SK-N-SH (cell line): ENCODE data around the gene CEBPZ. TPM values are rescaled to one million over a fixed set of nuclear protein-coding genes. Genes with fewer than 3 reads are reported as not detected.

ENCODE experiments used
- ELF1 ChIP-seq: IDR thresholded peaks from 2 replicates; pipeline ENCODE4 v1.4.0; 2012
- FOXJ3 ChIP-seq: sonication (generic); formaldehyde crosslinking; IDR thresholded peaks from 2 replicates; pipeline ENCODE4 v1.5.1; 2020; ENCODE audit warnings: mild to moderate bottlenecking, missing genetic modification reagents
- GABPA ChIP-seq: IDR thresholded peaks from 2 replicates; pipeline ENCODE4 v1.4.0; 2012; ENCODE audit warnings: low read depth, mild to moderate bottlenecking
- IRF3 ChIP-seq: fragments of 150-350 bp; IDR thresholded peaks from 2 replicates; pipeline ENCODE4 v1.6.1; 2016; ENCODE audit warnings: mild to moderate bottlenecking, low read depth, low read length
- JUND ChIP-seq: IDR thresholded peaks from 2 replicates; pipeline ENCODE4 v1.4.0; 2012
- PBX3 ChIP-seq: IDR thresholded peaks from 2 replicates; pipeline ENCODE4; 2012
- POLR2AphosphoS5 ChIP-seq: IDR thresholded peaks from 2 replicates; pipeline ENCODE4 v1.6.1; 2012; ENCODE audit warnings: low read depth, low read length
- RCOR1 ChIP-seq: fragments of 150-350 bp; IDR thresholded peaks from 2 replicates; pipeline ENCODE4 v1.6.1; 2017; ENCODE audit warnings: antibody characterized with exemption, low read length
- REST ChIP-seq: IDR thresholded peaks from 2 replicates; pipeline ENCODE4 v1.6.1; 2012; ENCODE audit warnings: mild to moderate bottlenecking, low read depth, low read length, moderate library complexity
- RFX5 ChIP-seq: IDR thresholded peaks from 2 replicates; pipeline ENCODE4 v1.6.1; 2012; ENCODE audit warnings: mild to moderate bottlenecking, improper control_type of control experiment, low read length
- ZBTB33 ChIP-seq: IDR thresholded peaks from 2 replicates; pipeline ENCODE4 v1.4.0; 2012; ENCODE audit warnings: low read depth, borderline replicate concordance
- polyA plus RNA-seq, 3 experiments: library from polyadenylated mRNA; depleted of rRNA; stranded (reverse); fragments of >200 nt; gene quantifications; 2 replicates each; pipeline ENCODE4 v1.2.3, GENCODE V29; 2012
- TF ChIP-seq, protein P1 (sequence below): IDR thresholded peaks from 2 replicates; pipeline ENCODE4 v1.4.0; 2012; ENCODE audit warnings: low read depth, borderline replicate concordance

CEBPZ gene
- polyA plus RNA-seq, 1 of the 3 experiments (the other 2 are of a cell fraction), result 9.7 TPM

GRCh38 chr2:37231241-37232130 is at the start of gene CEBPZ, which contains the start of gene NDUFAF7 (continued):
- TF ChIP-seq REST, result no peak
- TF ChIP-seq ELF1, result peak; percentile 91
- TF ChIP-seq PBX3, result 0 out of 2 replicates have a peak, but pooled peaks have one; percentile 20
- TF ChIP-seq, protein P1, sequence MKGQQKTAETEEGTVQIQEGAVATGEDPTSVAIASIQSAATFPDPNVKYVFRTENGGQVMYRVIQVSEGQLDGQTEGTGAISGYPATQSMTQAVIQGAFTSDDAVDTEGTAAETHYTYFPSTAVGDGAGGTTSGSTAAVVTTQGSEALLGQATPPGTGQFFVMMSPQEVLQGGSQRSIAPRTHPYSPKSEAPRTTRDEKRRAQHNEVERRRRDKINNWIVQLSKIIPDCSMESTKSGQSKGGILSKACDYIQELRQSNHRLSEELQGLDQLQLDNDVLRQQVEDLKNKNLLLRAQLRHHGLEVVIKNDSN, result no peak
- no peak for TF ChIP-seq FOXJ3 (CRISPR knock-in tag)
- no peak for TF ChIP-seq JUND
- TF ChIP-seq IRF3, result no peak
- no peak for TF ChIP-seq ZBTB33
- TF ChIP-seq RFX5, result 0 out of 2 replicates have a peak, but pooled peaks have one; percentile 30
- TF ChIP-seq POLR2AphosphoS5, result peak; percentile 96
- TF ChIP-seq RCOR1, result no peak
- peak; percentile 96 for TF ChIP-seq GABPA
